GM12878 (cell line): ENCODE measurements around the gene TNNT3.

Source experiments
- BHLHE40 ChIP-seq, 2 experiments: fragments of 450-650 bp in 1 of 2; IDR thresholded peaks; 2 replicates each; pipeline ENCODE4 v1.6.1; 2011 to 2017; ENCODE audit warnings: low read depth in 2 of 2, borderline replicate concordance in 1 of 2, improper control_type of control experiment in 1 of 2, low read length in 1 of 2, mild to moderate bottlenecking in 1 of 2
- CHD1 ChIP-seq: IDR thresholded peaks from 2 replicates; pipeline ENCODE4 v1.6.1; 2012; ENCODE audit warnings: low read depth, low read length, improper control_type of control experiment
- CREM ChIP-seq: IDR thresholded peaks from 2 replicates; pipeline ENCODE4 v1.6.1; 2014; ENCODE audit warnings: antibody characterized with exemption, low read depth
- CTCF ChIP-seq, 3 experiments: IDR thresholded peaks in 2 of 3; conservative IDR thresholded peaks in 1 of 3; 2 replicates each; pipeline ENCODE4 v1.5.1; 2011; ENCODE audit warnings: low read depth in 3 of 3, low read length in 3 of 3, mild to moderate bottlenecking in 3 of 3, control low read depth in 2 of 3, moderate library complexity in 2 of 3, inconsistent platforms in 1 of 3, mixed read lengths in 1 of 3; ENCODE audit not compliant: control insufficient read depth in 2 of 3, insufficient read depth in 1 of 3; ENCODE audit errors: extremely low read depth in 1 of 3
- E4F1 ChIP-seq: fragments of 450-650 bp; IDR thresholded peaks from 2 replicates; pipeline ENCODE4 v1.6.1; 2018; ENCODE audit warnings: borderline replicate concordance, mild to moderate bottlenecking; ENCODE audit not compliant: partially characterized antibody
- KDM1A ChIP-seq: fragments of 200-600 bp; sonication (generic); IDR thresholded peaks from 2 replicates; pipeline ENCODE4 v1.6.1; 2016; ENCODE audit warnings: borderline replicate concordance
- MXI1 ChIP-seq: fragments of 150-350 bp; IDR thresholded peaks from 2 replicates; pipeline ENCODE4 v1.6.1; 2011; ENCODE audit warnings: low read depth, mild to moderate bottlenecking, inconsistent platforms, low read length, improper control_type of control experiment
- NKRF ChIP-seq: fragments of 450-650 bp; conservative IDR thresholded peaks from 2 replicates; pipeline ENCODE4 v1.6.1; 2017; ENCODE audit warnings: mild to moderate bottlenecking, moderate library complexity
- POLR2A ChIP-seq: IDR thresholded peaks from 2 replicates; pipeline ENCODE4 v1.6.1; 2011; ENCODE audit warnings: low read depth, mild to moderate bottlenecking, low read length
- POLR2AphosphoS5 ChIP-seq: IDR thresholded peaks from 2 replicates; pipeline ENCODE4 v1.6.1; 2011; ENCODE audit warnings: mild to moderate bottlenecking, low read length, inconsistent platforms
- RAD51 ChIP-seq: fragments of 450-650 bp; IDR thresholded peaks from 2 replicates; pipeline ENCODE4 v1.6.1; 2016; ENCODE audit warnings: moderate library complexity, mild to moderate bottlenecking, inconsistent platforms
- SP1 ChIP-seq: IDR thresholded peaks from one replicate; pipeline ENCODE4 v1.6.1; 2011; ENCODE audit warnings: low read depth, low read length
- ZNF622 ChIP-seq: fragments of 450-650 bp; IDR thresholded peaks from 2 replicates; pipeline ENCODE4 v1.6.1; 2017; ENCODE audit warnings: mild to moderate bottlenecking, inconsistent platforms
- ZSCAN29 ChIP-seq: fragments of 450-650 bp; IDR thresholded peaks from 2 replicates; pipeline ENCODE4 v1.6.1; 2017; ENCODE audit warnings: mild to moderate bottlenecking, moderate library complexity

GRCh38 chr11:1928891-1929541, 9.5 kb downstream of the TNNT3 start:
- TF ChIP-seq E4F1 (no peak), CTCF (IDR thresholded peaks at IDR 0.05 in 2 of 3, conservative IDR thresholded peaks at IDR 0.05 in 1 of 3; ENCODE audit: control insufficient read depth in 2 of 3, extremely low read depth in 1 of 3, insufficient read depth in 1 of 3, low read depth in 3 of 3, low read length in 3 of 3) (no peak), POLR2A (no peak), CREM (no peak), SP1 (no peak), NKRF (no peak), RAD51 (no peak), ZSCAN29 (no peak), ZNF622 (no peak), CHD1 (no peak), KDM1A (no peak), BHLHE40 (IDR thresholded peaks at IDR 0.05; ENCODE audit: borderline replicate concordance in 1 of 2, low read depth in 2 of 2, low read length in 1 of 2) (no peak), POLR2AphosphoS5 (no peak), MXI1 (no peak)
